Measurements from ENCODE around the gene UBAP2L. TPM values are rescaled to one million over a fixed set of nuclear protein-coding genes. Genes with fewer than 3 reads are reported as not detected.

Gene UBAP2L
- total and polyA plus RNA-seq, 10 of the 15 experiments (the other 5 are each of a cell fraction or from before 2014, with no cell fraction given) = 49.9 to 198 (median 152) TPM

DNA sequence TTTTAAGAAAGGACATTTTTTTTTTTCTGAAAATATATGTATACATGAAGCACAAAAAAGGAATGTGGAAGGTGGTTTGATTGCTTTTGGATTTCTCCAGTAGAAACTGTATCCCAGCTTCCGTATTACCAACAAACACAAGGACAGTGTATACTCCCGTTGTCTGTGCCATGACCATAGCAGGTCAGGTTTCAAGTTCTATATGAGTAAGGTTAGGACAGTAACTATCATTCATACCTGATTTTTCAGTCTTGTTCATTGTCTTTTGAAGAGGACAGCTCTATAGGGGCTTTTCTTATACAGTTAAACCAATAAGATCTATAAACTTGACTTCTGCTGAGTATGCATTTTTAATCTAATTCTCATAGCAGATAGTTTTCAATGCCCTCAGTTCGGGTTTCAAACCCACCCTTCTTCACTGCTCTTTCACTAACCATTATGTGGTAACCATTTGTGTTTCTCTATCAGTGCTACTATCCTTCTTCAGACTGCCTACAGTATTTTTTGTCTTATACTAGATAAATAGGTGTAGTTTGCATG, 19.6 kb downstream of the UBAP2L start (continued):
- TF ChIP-seq, protein P1, sequence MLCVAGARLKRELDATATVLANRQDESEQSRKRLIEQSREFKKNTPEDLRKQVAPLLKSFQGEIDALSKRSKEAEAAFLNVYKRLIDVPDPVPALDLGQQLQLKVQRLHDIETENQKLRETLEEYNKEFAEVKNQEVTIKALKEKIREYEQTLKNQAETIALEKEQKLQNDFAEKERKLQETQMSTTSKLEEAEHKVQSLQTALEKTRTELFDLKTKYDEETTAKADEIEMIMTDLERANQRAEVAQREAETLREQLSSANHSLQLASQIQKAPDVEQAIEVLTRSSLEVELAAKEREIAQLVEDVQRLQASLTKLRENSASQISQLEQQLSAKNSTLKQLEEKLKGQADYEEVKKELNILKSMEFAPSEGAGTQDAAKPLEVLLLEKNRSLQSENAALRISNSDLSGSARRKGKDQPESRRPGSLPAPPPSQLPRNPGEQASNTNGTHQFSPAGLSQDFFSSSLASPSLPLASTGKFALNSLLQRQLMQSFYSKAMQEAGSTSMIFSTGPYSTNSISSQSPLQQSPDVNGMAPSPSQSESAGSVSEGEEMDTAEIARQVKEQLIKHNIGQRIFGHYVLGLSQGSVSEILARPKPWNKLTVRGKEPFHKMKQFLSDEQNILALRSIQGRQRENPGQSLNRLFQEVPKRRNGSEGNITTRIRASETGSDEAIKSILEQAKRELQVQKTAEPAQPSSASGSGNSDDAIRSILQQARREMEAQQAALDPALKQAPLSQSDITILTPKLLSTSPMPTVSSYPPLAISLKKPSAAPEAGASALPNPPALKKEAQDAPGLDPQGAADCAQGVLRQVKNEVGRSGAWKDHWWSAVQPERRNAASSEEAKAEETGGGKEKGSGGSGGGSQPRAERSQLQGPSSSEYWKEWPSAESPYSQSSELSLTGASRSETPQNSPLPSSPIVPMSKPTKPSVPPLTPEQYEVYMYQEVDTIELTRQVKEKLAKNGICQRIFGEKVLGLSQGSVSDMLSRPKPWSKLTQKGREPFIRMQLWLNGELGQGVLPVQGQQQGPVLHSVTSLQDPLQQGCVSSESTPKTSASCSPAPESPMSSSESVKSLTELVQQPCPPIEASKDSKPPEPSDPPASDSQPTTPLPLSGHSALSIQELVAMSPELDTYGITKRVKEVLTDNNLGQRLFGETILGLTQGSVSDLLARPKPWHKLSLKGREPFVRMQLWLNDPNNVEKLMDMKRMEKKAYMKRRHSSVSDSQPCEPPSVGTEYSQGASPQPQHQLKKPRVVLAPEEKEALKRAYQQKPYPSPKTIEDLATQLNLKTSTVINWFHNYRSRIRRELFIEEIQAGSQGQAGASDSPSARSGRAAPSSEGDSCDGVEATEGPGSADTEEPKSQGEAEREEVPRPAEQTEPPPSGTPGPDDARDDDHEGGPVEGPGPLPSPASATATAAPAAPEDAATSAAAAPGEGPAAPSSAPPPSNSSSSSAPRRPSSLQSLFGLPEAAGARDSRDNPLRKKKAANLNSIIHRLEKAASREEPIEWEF (IDR thresholded peaks at IDR 0.05; ENCODE audit: insufficient replicate concordance, low read depth, low read length) = no peak

DNA sequence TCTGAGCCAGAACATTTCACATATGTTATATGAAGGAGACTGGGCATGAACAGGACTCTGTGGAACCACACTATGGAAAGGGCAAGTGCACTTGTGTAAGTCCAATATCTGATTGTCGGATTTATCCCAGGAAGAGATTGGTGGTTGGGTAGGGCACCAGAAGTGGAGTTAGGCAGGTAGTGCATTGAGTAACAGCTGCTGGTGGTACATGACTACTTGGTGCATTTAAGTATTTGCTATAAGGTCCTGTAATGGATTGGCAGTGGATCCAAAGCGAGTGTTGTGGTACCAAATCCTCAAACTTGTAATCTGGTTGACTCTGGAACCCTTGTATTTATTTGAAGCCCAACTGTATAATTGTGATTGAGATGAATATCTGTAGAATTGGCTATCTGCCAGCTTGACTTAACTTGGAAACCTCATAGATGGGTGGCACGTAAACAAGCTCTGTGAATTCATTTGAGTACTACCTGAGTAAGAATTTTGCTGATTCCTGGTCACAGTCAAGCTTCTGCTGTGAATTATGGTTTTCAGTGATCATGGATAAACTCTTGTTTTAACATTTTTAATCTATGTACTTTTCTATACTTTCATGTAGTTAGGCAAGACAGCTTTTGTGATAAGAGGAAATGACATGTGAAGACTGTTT, 21.1 kb downstream of the UBAP2L start:
- intact Hi-C loops (cut with micrococcal nuclease; ENCODE audit: unreplicated experiment) (no loop called here), in situ Hi-C loops (cut with MboI) (no loop called here)
- SMC1A ChIA-PET (ENCODE audit: uncharacterized antibody, unreplicated experiment) = no interaction called here
- RAD21 ChIA-PET (ENCODE audit: unreplicated experiment) = no interaction called here
- no peak for DNase-seq (ENCODE audit: low read depth, low spot score)
- H3K9ac ChIP-seq (ENCODE audit: control insufficient read depth, insufficient read depth, low read length) = no peak overlapping the region
- no peaks in the 10 kb centered on the region for H3K9me3 ChIP-seq (replicated peaks; ENCODE audit: control insufficient read depth, insufficient read depth, low read length)
- H3K4me3 ChIP-seq = no peak overlapping the region
- H3K36me3 ChIP-seq (ENCODE audit: control insufficient read depth in 2 of 2, insufficient read depth in 2 of 2, low read length in 1 of 2) = peaks cover 14 to 40% of the 10 kb centered on the region in 2 experiments
- no peak overlapping the region for H3K27ac ChIP-seq (ENCODE audit: control insufficient read depth, insufficient read depth)
- peaks cover 10% of the 10 kb centered on the region for H3K79me2 ChIP-seq (ENCODE audit: control insufficient read depth, insufficient read depth, low read length)
- no TSS peak for BruUV-seq (replicated peaks)
- no peaks in the 10 kb centered on the region for H3K4me1 ChIP-seq (ENCODE audit: control insufficient read depth, insufficient read depth, low read length)
- H3K27me3 ChIP-seq (replicated peaks in 1 of 2; ENCODE audit: control insufficient read depth in 2 of 2, insufficient read depth in 2 of 2, low read length in 1 of 2) = no peaks in the 10 kb centered on the region
- no peak for FAIRE-seq
- no peak for ATAC-seq
- no peak overlapping the region for H2AFZ ChIP-seq (ENCODE audit: control insufficient read depth, low read depth, low read length)
- H4K20me1 ChIP-seq (ENCODE audit: control insufficient read depth, insufficient read depth) = 0 out of 2 replicates have a peak, but pooled peaks cover 2% of the 10 kb centered on the region
- WGBS (ENCODE audit: insufficient coverage, insufficient replicate concordance, low lambda C conversion rate, missing lambda C conversion rate) = 99% methylated on average over 3 of the region's 3 CpGs
- POLR2A ChIA-PET = no interaction called here
- no peak overlapping the region for H3K4me2 ChIP-seq (ENCODE audit: control insufficient read depth, insufficient read depth)
- CTCF ChIA-PET = interaction anchor here (1.2 kb wide), 1 partner anchor 93 kb away, joined by 3 read pairs; no protein-coding TSS in a partner anchor
- no peak for TF ChIP-seq HDAC6 (IDR thresholded peaks at IDR 0.05; ENCODE audit: unreplicated experiment)
- no peak for TF ChIP-seq NR2C2 (IDR thresholded peaks at IDR 0.05; ENCODE audit: borderline replicate concordance, control insufficient read depth, insufficient read length, low read depth)
- no peak for TF ChIP-seq EGR1 (IDR thresholded peaks at IDR 0.05; ENCODE audit: borderline replicate concordance in 1 of 2, low read depth in 2 of 2, low read length in 2 of 2)
- TF ChIP-seq KDM1A (IDR thresholded peaks at IDR 0.05; ENCODE audit: borderline replicate concordance) = no peak
- no peak for TF ChIP-seq CHD4 (IDR thresholded peaks at IDR 0.05)
- TF ChIP-seq DPF2 (IDR thresholded peaks at IDR 0.05) = no peak
- TF ChIP-seq, protein P2, sequence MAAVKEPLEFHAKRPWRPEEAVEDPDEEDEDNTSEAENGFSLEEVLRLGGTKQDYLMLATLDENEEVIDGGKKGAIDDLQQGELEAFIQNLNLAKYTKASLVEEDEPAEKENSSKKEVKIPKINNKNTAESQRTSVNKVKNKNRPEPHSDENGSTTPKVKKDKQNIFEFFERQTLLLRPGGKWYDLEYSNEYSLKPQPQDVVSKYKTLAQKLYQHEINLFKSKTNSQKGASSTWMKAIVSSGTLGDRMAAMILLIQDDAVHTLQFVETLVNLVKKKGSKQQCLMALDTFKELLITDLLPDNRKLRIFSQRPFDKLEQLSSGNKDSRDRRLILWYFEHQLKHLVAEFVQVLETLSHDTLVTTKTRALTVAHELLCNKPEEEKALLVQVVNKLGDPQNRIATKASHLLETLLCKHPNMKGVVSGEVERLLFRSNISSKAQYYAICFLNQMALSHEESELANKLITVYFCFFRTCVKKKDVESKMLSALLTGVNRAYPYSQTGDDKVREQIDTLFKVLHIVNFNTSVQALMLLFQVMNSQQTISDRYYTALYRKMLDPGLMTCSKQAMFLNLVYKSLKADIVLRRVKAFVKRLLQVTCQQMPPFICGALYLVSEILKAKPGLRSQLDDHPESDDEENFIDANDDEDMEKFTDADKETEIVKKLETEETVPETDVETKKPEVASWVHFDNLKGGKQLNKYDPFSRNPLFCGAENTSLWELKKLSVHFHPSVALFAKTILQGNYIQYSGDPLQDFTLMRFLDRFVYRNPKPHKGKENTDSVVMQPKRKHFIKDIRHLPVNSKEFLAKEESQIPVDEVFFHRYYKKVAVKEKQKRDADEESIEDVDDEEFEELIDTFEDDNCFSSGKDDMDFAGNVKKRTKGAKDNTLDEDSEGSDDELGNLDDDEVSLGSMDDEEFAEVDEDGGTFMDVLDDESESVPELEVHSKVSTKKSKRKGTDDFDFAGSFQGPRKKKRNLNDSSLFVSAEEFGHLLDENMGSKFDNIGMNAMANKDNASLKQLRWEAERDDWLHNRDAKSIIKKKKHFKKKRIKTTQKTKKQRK (IDR thresholded peaks at IDR 0.05; ENCODE audit: low read depth, low read length) = no peak
- TF ChIP-seq EZH2 (IDR thresholded peaks at IDR 0.05; ENCODE audit: borderline replicate concordance, control insufficient read depth, low read depth, low read length) = no peak
